ENCODE measurements around the gene UNC13D. TPM values are rescaled to one million over a fixed set of nuclear protein-coding genes. Genes with fewer than 3 reads are reported as not detected.
A peak's percentile ranks its signal among the peaks of the same experiment; 100 is the strongest.

Gene UNC13D
- total and polyA plus RNA-seq, 9 of the 15 experiments (the other 6 are each of a cell fraction or from before 2014, with no cell fraction given) = 0.86 to 244 (median 69.2) TPM

DNA sequence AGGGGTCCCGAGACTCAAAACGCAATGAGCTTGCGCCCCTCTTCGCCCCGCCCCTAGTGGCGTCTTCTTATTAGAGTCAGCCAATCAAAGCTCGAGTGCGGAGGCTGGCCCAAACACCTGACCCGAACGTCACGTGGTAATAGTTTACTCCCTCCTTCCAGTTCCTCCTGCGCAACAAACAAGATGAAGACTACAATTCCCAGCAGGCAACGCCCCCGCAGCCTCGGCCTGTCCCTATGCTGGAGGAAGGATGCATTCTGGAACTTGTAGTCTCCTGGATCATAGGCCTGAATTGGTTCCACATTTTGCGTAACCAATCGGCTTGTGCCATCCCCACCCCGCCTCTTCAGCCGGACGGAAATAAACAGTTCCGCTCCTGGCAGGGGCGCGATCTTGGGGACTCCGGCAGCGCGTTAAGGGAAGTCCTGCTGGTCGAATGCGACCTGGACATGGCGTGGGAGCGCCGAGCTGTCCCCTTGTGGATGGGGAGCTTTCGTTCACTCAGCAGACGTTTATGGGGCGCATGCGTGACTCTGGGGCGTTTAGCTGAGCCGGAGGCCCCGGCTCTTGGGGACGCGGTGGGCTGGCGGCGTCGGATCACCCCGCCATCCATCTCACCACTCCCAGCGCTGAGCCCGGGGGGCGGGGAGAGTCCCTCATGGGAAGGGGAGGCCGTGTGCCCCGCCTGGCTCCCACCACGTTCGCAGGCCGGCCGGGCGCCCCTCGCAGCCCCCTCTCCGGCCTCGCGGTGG lies 11.3 kb upstream of the UNC13D start, which contains the start of gene WBP2 (continued):
- TF ChIP-seq, protein P1, sequence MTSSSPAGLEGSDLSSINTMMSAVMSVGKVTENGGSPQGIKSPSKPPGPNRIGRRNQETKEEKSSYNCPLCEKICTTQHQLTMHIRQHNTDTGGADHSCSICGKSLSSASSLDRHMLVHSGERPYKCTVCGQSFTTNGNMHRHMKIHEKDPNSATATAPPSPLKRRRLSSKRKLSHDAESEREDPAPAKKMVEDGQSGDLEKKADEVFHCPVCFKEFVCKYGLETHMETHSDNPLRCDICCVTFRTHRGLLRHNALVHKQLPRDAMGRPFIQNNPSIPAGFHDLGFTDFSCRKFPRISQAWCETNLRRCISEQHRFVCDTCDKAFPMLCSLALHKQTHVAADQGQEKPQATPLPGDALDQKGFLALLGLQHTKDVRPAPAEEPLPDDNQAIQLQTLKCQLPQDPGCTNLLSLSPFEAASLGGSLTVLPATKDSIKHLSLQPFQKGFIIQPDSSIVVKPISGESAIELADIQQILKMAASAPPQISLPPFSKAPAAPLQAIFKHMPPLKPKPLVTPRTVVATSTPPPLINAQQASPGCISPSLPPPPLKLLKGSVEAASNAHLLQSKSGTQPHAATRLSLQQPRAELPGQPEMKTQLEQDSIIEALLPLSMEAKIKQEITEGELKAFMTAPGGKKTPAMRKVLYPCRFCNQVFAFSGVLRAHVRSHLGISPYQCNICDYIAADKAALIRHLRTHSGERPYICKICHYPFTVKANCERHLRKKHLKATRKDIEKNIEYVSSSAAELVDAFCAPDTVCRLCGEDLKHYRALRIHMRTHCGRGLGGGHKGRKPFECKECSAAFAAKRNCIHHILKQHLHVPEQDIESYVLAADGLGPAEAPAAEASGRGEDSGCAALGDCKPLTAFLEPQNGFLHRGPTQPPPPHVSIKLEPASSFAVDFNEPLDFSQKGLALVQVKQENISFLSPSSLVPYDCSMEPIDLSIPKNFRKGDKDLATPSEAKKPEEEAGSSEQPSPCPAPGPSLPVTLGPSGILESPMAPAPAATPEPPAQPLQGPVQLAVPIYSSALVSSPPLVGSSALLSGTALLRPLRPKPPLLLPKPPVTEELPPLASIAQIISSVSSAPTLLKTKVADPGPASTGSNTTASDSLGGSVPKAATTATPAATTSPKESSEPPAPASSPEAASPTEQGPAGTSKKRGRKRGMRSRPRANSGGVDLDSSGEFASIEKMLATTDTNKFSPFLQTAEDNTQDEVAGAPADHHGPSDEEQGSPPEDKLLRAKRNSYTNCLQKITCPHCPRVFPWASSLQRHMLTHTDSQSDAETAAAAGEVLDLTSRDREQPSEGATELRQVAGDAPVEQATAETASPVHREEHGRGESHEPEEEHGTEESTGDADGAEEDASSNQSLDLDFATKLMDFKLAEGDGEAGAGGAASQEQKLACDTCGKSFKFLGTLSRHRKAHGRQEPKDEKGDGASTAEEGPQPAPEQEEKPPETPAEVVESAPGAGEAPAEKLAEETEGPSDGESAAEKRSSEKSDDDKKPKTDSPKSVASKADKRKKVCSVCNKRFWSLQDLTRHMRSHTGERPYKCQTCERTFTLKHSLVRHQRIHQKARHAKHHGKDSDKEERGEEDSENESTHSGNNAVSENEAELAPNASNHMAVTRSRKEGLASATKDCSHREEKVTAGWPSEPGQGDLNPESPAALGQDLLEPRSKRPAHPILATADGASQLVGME (CRISPR knock-in tag; IDR thresholded peaks at IDR 0.05) = peak; percentile 85; the same call in 1 of the 2 replicates
- no peak for TF ChIP-seq RFX7 (CRISPR knock-in tag; IDR thresholded peaks at IDR 0.05)
- 0 out of 2 replicates have a peak, but pooled peaks have one; percentile 22 for TF ChIP-seq ARID2 (IDR thresholded peaks at IDR 0.05)
- TF ChIP-seq HDAC8 (tag; IDR thresholded peaks at IDR 0.05) = no peak
- no peak; a peak in 2 of 4 replicates for TF ChIP-seq RAD21 (CRISPR knock-in tag; conservative IDR thresholded peaks at IDR 0.05 in 1 of 2, IDR thresholded peaks at IDR 0.05 in 1 of 2)
- peak; percentile 44; the same call in 1 of the 2 replicates for TF ChIP-seq ZSCAN32 (CRISPR knock-in tag; IDR thresholded peaks at IDR 0.05)
- 0 out of 2 replicates have a peak, but pooled peaks have one; percentile 30 for TF ChIP-seq CEBPZ (IDR thresholded peaks at IDR 0.05; ENCODE audit: borderline replicate concordance, low read depth, low read length)
- no peak for TF ChIP-seq SAP30 (IDR thresholded peaks at IDR 0.05; ENCODE audit: borderline replicate concordance, insufficient read depth, low read depth, low read length, poor library complexity, severe bottlenecking)
- TF ChIP-seq GABPB2 (CRISPR knock-in tag; conservative IDR thresholded peaks at IDR 0.05) = no peak
- TF ChIP-seq, protein P2, sequence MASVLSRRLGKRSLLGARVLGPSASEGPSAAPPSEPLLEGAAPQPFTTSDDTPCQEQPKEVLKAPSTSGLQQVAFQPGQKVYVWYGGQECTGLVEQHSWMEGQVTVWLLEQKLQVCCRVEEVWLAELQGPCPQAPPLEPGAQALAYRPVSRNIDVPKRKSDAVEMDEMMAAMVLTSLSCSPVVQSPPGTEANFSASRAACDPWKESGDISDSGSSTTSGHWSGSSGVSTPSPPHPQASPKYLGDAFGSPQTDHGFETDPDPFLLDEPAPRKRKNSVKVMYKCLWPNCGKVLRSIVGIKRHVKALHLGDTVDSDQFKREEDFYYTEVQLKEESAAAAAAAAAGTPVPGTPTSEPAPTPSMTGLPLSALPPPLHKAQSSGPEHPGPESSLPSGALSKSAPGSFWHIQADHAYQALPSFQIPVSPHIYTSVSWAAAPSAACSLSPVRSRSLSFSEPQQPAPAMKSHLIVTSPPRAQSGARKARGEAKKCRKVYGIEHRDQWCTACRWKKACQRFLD (CRISPR knock-in tag; IDR thresholded peaks at IDR 0.05) = no peak
- peak; percentile 61; the same call in 1 of the 2 replicates for TF ChIP-seq OTX1 (CRISPR knock-in tag; IDR thresholded peaks at IDR 0.05)
- TF ChIP-seq, protein P3, sequence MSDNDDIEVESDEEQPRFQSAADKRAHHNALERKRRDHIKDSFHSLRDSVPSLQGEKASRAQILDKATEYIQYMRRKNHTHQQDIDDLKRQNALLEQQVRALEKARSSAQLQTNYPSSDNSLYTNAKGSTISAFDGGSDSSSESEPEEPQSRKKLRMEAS (CRISPR knock-in tag; IDR thresholded peaks at IDR 0.05) = peak; percentile 68; the same call in 1 of the 2 replicates
- TF ChIP-seq CHD2 (IDR thresholded peaks at IDR 0.05; ENCODE audit: low read depth, low read length) = peak; percentile 47; the same call in 1 of the 2 replicates
- 0 out of 2 replicates have a peak, but pooled peaks have one; percentile 89 for TF ChIP-seq RBM14 (IDR thresholded peaks at IDR 0.05; ENCODE audit: borderline replicate concordance, insufficient read depth, low read depth, low read length)
